ENCODE results near the gene IL17F. TPM values are rescaled to one million over a fixed set of nuclear protein-coding genes. Genes with fewer than 3 reads are reported as not detected.
"Not testable (repeated sequence)": the region's sequence is repeated elsewhere in the genome, so short reads cannot be mapped to it uniquely, and the experiment has no call there.

Gene IL17F
- total RNA-seq, 1 donor from 2014 or later, result not detected

DNA sequence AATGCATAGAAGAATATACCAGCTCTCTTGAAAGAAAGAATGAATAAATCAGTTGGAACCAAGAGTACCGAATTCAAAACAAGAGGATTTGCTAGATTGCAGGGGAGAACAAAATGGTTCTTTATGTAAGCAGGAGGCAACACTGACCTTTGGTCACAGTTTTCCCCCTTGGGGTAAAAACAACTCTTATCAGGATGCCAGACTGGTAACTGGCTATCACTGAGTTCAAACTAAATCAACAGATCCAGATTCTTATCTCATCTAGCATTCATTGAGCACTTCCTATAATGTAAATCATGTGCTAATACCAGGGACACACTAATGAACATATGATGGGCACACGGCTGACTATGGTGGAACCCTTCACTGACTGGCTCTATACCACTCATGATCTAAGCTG is 4.8 kb upstream of the IL17F start:
- no peak for DNase-seq (ENCODE audit: extremely low read depth, low read depth, low spot score)

DNA sequence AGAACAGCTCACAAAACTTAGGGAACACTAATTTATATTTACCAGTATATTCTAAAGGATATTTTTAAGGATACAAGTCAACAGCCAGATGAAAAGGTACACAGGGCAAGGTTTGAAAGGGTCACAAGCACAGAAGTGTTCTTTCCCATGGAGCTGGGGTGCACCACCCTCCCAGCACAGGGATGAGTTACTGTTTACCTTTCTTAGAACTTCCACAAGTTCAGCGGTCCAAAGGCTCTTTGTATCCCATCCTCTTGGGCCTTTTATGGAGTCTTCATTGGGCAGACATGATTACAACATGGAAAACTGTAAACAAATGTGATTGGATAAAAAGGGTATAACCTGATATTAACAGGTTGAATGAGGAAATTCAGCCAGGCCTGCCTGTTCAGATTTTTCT is 1.1 kb upstream of the IL17F start:
- no peak for DNase-seq (ENCODE audit: extremely low read depth, low read depth, low spot score)

DNA sequence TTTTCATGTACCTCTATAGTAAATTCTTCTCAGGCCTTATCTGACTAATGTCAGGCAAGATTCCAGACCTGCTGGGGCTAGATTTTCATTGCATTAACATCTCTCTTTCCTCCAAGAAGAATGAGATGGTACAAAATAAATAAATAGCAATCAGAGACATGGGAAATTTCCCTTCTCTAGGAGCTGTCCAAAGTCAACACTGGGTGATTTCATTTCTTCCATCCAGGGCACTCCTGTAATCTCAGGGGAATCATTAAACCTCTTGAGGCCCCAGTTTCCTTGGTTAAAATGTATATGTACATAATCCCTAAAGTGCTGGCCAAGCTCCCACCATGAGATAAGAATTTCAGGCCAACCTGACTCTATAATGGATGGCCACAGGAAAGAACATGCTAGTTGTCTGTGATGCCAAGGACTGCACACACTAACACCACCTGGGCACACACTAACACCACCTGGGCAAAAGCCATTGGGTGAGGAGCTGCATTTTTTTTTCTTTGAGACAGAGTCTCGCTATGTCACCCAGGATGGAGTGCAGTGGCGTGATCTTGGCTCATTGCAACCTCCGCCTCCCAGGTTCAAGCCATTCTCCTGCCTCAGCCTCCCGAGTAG is 912 bp downstream of the IL17F start:
- DNase-seq (ENCODE audit: extremely low read depth, low read depth, low spot score), result no peak

DNA sequence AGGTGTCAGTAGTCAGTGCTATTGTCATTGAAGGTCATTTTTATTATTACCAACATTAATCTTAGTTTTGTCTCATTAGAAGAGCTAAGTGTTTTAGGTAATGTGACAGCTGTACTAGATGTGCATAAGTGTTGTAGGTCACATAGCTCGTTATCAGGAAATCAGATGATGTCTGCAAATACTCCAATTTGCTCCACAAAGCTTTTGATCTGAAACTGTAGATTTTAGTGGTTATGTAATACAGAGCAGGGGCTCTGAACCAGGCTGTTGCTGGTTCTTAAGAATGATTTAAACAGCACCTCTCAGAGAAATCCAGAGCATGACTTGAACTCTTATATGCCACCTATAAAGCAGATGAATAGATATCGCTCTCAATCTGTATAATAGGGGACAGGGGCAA is 2.5 kb downstream of the IL17F start:
- no peak for DNase-seq (ENCODE audit: extremely low read depth, low read depth, low spot score)

DNA sequence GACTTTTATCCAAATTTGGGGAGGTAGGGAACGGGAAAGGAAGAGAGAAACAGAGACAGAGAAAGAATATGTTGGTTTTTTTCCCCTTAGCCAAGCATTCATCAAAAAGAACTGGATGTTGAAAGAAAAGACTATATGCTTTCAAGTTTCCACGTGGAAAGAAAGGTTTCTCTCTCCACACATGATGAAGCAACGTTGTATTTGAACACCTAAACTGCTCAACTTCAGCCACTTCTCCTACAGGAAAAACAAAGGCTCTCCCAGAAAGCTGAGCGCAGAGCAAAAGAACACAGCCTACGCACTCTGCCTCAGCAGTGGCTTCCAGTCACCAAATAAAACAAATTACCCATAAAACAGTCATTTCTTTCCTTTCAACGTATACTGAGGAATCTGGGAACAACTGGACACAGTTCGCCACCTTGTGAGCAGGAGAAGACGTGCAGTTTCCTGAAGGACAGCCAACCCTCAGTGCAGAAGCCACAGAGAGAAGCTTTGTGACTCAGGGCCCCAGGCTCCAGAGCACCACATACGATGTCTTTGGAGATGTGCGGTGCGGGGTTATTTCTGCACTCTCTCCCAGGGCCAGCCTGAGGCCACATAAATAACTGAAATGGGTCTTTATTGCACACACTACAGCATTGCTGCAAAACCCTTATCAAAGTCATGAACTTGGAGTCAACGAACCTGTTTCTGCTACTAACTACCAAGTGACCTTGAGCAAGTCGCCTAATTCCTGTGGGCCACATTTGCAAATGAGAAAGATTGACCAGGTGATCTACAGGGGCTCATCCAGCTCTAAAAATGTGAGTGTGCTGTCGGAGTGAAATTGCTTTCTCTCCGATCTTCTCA is 10.1 kb downstream of the IL17F start:
- peak; percentile 27 for DNase-seq (ENCODE audit: extremely low read depth, low read depth, low spot score)

DNA sequence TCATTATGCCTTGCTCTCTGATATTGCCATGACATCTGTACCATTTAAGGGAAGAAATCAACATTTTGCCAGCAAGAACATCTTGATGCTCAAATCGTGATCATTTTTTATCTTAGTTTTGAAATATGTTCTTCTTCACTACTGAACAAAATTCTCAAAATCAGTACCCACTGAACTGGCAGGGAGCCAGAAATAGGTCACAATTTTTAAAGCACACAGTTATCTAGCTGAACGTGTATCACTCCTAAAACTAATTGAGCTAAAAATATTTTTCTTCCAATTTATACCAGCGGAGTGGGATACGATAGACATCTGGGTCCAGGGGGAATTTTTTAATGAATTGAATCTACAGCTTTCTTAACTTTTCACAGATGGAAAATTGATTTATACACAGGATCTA is 11.3 kb downstream of the IL17F start:
- DNase-seq (ENCODE audit: extremely low read depth, low read depth, low spot score), result no peak

DNA sequence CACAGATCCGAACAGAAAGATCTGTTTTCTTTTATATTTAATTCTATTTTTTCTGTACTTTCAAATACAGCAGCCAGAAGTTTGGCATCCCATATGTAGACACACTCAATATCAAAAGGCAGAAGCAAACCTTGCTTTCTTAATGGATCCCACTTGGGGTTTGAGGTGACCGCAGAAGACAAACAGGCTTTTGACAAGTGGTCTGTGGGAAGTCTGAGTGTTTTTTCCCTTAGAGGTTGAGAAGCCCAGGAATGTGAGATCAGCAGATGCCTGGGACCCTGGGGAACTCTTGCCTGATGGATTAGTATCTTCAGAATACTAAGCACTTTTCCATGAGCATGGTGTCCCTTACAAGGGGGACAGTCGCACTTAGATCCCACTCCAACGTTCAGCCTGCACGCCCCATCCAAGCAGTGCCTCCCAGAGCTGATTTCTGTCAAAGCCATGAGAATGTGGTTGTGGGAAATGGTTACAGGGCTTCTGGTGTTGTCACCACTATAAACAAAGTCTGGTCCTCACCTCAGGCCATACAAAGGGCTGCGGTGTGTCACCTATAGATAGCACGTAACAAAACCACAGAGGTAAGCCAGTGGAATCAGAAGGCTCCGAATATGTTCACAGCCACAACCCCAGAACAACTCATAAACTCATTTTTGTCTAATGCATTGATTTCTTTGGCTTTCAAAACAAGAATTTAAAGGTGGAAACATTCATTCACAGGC is 12.7 kb downstream of the IL17F start:
- no peak for DNase-seq (ENCODE audit: extremely low read depth, low read depth, low spot score)

DNA sequence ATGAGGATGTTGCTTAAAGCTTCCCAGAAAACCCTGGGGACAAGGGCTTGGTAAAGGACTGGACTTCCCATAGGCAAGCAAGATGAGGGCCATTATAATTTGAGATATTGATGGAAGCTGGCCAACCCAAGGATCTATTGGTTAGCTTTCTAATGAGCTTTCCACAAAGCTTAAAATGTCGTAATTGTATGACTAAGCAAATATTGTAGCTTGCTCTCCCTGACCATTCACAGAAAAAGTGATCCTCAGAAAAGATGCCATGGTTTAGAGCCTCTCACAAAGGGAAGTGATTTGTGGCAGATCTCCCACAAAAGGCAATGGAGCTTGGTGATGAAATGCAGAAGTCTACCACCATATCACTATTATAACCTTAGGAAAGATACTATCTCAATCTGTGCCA is 13.6 kb downstream of the IL17F start:
- DNase-seq (ENCODE audit: extremely low read depth, low read depth, low spot score), result no peak

DNA sequence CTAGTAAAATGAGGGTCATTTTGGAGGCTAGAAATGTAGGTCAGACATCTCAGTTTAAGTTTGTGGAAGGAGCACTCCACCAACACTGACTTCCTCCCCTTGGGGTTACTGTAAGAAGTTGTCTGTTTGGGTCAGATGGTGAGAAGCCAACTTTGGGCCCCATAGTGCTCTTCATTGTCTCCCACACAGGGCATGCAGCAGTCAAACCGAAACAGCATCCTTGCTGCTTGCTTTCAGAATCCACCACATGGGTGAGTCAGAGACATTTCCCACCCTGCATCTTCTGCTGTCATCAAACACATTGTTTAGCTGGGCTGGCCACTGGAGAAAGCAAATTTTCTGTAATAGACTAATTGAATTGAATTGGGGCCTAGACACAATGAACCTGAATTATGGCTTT is 16.8 kb downstream of the IL17F start:
- no peak for DNase-seq (ENCODE audit: extremely low read depth, low read depth, low spot score)

DNA sequence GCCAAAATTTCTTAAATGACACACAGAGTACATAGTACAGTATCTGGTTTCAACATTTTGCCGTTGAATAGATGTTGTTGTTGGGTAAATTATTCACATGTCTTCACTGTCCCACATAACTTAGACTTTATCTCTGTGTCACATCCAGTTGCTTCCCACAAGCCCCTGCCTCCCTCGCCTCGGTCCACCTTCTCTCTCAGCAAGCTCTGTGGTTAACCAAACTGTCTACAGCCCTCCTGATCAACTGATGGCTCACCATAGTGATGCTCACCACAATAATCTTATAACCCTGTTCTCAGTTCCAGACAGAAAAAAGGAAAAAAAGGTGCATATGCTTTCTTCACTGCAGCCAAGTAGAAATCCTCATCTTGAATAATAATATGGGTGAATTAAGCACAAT is 23.0 kb downstream of the IL17F start:
- no peak for DNase-seq (ENCODE audit: extremely low read depth, low read depth, low spot score)

DNA sequence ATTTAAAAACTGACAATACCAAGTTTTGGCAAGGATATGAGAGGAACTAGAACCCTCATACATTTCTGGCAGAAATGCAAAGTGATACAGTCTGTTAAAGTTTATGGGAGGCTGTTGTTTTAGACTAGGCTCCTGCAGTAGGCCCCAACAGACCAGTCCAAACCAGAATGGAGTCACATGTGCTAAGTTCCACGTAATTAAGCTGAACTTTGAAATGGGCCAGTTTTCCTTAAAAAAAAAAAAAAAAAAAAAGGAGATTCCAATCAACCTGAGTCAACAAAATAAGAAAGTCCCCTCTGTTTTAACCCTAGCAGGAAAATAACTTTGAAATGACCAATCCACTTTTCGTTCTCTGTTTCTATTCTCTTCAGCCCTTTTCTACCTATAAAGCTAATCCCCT is 26.5 kb downstream of the IL17F start:
- DNase-seq (ENCODE audit: extremely low read depth, low read depth, low spot score), result no peak

DNA sequence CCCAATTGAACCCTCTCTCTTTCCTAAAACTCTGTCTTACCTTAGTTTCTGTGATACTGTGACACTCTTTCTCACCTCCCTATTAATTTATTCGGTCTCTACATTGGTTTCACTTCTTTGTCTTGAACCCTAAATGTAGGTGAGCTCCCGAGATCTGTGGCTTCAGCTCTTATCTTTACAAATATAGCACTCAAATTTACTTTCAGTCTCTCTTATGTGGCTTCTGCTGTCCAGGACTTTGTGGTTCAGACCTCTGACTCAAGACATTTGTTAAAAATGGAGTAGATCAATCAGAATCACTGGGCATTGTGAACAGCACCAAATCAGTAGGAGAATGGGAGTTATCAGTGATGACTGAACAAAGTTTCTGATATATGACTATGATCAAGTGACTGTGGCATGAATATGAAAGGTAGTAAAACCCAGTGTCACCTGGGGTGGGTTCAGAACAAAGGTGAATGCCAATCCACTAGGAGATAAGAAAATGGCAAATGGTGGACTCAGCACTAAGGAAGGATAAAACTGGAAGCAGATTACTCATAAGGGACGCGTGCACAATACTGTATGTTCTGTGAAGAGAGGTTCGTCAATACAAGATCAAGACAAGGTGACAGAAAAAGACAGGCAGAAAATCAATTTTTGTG is 27.2 kb downstream of the IL17F start:
- no peak for DNase-seq (ENCODE audit: extremely low read depth, low read depth, low spot score)

DNA sequence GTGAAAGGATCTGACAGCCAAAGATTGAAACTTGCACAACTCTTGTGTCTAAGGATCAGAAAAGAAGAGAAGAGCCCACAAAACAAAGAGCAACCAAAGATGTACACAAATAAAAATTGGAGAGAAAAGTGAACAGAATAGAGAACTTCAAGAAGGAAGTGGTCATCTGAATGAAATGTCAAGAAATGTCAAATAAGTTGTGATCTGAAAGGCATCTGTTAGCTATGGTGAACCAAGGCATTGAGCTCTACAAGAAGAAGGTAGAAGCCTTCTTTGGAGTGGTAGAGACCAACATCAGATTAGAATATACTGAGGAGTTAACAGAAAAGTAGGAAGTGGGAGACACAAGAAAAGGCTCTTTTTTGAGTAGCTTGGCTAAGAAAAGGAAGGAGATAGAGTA is 28.5 kb downstream of the IL17F start:
- DNase-seq (ENCODE audit: extremely low read depth, low read depth, low spot score), result no peak

DNA sequence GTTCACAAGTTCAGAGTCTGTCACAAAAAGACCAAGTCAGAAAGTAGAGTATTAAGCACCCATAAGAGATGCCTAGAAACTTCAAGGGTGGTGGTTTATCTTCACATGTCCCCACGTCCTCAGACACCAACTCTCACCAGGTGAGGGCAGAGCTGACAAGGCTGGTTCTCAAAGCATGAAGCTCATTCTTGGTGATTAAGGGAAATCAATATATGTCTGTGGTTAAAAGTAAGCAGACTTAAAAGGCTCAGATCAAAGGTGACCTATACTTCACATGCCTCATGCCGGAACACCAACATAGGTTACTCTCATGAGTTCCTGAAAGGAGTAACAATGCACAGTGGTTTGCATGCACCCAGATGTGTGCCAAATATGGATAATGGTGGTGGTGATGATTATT is 31.2 kb downstream of the IL17F start:
- DNase-seq (ENCODE audit: extremely low read depth, low read depth, low spot score), result no peak

DNA sequence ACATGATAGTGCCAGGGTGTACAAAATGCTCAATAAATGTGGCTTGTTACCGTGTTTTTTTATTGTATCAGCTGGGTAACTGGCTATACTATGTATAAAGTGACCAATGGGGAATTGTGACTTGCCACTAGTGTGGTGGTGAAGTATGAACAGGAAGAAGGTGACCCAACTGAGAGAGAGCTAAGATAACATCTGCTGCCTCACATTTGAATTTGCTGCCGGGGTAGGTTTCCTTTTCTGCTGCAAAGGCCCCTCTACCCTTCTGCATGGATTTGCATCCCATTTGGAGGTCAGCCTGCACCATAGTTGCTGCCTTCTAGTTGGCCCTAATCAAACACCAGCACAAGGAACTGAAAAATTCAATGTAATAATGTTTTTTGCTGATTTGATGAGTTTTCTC is 34.1 kb downstream of the IL17F start:
- DNase-seq (ENCODE audit: extremely low read depth, low read depth, low spot score), result no peak

DNA sequence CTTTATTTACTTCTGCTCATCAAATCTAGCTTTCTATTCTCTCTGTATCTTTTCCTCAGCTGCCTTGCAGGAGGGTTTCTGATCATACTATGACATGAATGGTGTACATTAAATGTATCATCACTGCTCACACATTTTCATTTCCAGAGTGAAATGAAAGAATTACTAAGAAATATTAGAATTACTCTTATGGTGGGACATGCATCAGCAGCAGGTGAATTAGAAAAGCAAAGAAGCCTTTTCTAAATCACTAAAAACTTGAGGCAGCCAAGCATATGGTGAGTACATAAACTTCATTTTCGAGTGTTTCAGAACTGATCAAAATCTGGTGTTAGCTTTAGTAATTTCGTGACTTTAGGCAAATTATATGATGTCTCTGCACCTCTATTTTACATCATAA is 34.5 kb downstream of the IL17F start:
- no peak for DNase-seq (ENCODE audit: extremely low read depth, low read depth, low spot score)

DNA sequence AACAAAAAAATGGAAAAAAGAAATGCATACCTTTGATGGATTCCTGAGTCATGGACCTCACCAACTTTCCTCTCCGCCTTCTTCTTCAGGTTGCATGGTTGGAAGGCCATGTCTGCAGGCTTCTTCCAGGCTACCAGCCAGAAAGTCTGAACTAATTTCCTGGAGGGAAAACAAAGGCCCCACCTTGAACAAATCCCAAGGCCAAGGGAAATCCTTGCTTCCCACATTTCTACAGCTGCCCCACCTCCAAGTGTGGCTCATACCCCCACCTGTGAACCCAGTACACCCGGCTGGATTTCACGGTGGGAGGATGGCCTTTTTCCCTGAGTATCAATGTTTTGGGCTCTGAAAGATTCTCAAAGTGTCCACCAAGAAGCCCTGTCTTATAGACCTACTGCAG is 35.7 kb downstream of the IL17F start:
- DNase-seq (ENCODE audit: extremely low read depth, low read depth, low spot score), result no peak

DNA sequence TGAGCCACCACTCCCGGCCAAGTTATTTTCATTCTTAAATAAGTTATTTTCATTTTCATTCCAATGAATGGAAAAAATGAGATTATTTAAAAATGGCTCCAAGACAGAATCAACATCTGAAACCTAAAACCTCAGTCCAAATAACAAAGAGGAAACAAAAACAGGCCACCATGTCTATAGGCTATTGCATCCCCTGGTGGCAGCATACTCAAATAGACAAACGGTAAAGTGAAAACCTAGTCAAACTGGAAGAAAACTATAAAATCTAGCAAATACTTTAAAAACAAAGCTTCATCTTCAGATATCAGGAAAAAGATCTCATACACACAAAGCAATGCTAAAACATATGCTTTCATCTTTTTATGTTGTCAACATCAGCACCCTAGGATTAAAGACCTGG is 37.2 kb downstream of the IL17F start:
- no peak for DNase-seq (ENCODE audit: extremely low read depth, low read depth, low spot score)

DNA sequence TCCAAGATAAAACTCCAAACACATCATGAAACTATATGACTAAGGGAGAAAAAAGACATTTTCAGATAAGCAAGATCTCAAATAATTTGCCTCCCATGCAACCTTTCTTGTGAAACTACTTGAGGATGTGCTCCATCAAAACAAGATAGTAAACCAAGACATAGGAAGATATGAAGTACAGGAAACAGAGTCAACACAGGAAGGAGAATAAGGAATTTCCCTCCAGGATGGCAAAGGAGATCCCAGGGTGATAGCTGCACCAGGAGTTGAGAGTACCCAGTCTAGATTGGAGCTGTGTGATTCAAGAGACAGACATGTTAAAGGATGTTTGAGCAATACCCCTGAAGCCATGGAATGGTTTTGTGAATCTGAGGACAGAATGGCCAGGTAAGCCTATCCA is 42.8 kb downstream of the IL17F start:
- no peak for DNase-seq (ENCODE audit: extremely low read depth, low read depth, low spot score)

DNA sequence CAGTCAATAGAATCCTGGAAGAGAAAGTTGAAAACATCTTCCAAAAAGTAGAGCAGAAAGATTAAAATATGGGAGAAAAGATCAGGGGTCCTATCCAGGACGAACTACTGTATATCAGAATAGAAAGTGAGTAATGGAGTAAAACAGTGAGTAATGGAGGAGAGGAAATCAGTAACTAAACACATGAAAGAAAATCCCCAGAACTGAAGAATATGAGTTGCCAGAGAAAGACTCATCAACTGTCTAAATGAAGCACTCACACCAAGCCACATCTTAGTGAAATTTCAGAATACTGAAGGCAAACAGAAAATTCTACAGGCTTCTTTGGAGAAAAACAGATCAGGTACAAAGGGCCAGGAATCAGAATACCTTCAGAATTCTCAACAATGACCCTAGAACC is 43.3 kb downstream of the IL17F start:
- no peak for DNase-seq (ENCODE audit: extremely low read depth, low read depth, low spot score)

DNA sequence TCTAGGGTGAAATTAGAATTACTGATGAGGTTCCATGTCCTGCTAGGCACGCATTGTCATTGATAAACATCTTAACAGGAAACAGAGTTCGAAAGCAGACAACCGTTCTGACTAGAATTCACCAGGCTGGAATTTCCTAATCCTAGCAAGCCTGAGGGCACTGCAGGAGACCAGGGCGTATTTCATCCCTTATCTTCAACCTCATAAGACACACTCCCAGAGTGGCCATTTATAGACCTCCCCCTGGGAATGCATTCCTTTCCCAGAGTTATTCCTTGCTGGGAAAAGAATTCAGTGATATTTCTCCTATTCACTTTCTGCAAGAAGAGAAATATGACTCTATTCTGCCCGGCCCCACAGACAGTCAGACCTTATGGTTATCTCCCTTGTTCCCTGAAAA is 44.2 kb downstream of the IL17F start:
- DNase-seq (ENCODE audit: extremely low read depth, low read depth, low spot score), result not testable (repeated sequence)
